WERI-Rb-1 (cell line): Measurements from ENCODE around the gene ARL16.

ENCODE experiments used
- DNase-seq: peaks from one replicate; pipeline ENCODE4 v3.0.0-alpha.2; 2020
- H3K27ac ChIP-seq: fragments of 250-450 bp; sonication (Bioruptor Pico); 2 replicates; pipeline ENCODE4 v1.5.1; 2020; ENCODE audit warnings: mild to moderate bottlenecking, moderate library complexity
- H3K27me3 ChIP-seq: fragments of 250-450 bp; sonication (Bioruptor Pico); 2 replicates; pipeline ENCODE4 v1.5.1; 2021; ENCODE audit warnings: mild to moderate bottlenecking, low read depth, moderate library complexity; ENCODE audit not compliant: insufficient read depth, severe bottlenecking
- H3K36me3 ChIP-seq: fragments of 250-450 bp; sonication (Bioruptor Pico); 2 replicates; pipeline ENCODE4 v1.5.1; 2020; ENCODE audit warnings: mild to moderate bottlenecking, moderate library complexity
- H3K4me3 ChIP-seq: 2 replicates; pipeline ENCODE4 v1.5.1; 2011; ENCODE audit warnings: low read depth, mild to moderate bottlenecking, control low read depth, low read length
- H3K9me3 ChIP-seq: fragments of 250-450 bp; sonication (Bioruptor Pico); 2 replicates; pipeline ENCODE4 v1.5.1; 2021; ENCODE audit warnings: mild to moderate bottlenecking, moderate library complexity; ENCODE audit not compliant: severe bottlenecking
- CTCF ChIP-seq: IDR thresholded peaks from 2 replicates; pipeline ENCODE4 v1.5.1; 2011; ENCODE audit warnings: low read depth, mild to moderate bottlenecking, control low read depth, inconsistent platforms, low read length

ARL16 gene

GRCh38 chr17:81685108-81685507 is 1.5 kb upstream of the ARL16 start:
- TF ChIP-seq CTCF, result no peak
- Histone ChIP-seq H3K27ac (no peak overlapping the region), H3K27me3 (no peaks in the 10 kb centered on the region), H3K9me3 (no peaks in the 10 kb centered on the region), H3K4me3 (no peak overlapping the region; the same call in 1 of the 2 replicates), H3K36me3 (peaks cover 79% of the 10 kb centered on the region)
- DNase-seq, result no peak

GRCh38 chr17:81684442-81684911 is 880 bp upstream of the ARL16 start:
- H3K27ac ChIP-seq, result peak overlapping the region; percentile 70
- TF ChIP-seq CTCF, result no peak
- H3K9me3 ChIP-seq, result no peaks in the 10 kb centered on the region
- DNase-seq, result no peak
- H3K4me3 ChIP-seq, result peak overlapping the region; percentile 97
- peaks cover 73% of the 10 kb centered on the region for H3K36me3 ChIP-seq
- H3K27me3 ChIP-seq, result no peaks in the 10 kb centered on the region

- peak; percentile 47 for DNase-seq
- Histone ChIP-seq H3K9me3 (no peaks in the 10 kb centered on the region), H3K4me3 (peak overlapping the region; percentile 97), H3K27me3 (no peaks in the 10 kb centered on the region), H3K36me3 (peaks cover 60% of the 10 kb centered on the region), H3K27ac (peak overlapping the region; percentile 84)
- TF ChIP-seq CTCF, result no peak
These were observed 401 bp downstream of the ARL16 start for GRCh38 chr17:81683208-81683583.

GRCh38 chr17:81682565-81683207 is 911 bp downstream of the ARL16 start:
- H3K9me3 ChIP-seq, result no peaks in the 10 kb centered on the region
- peaks cover 55% of the 10 kb centered on the region for H3K36me3 ChIP-seq
- H3K27me3 ChIP-seq, result no peaks in the 10 kb centered on the region
- TF ChIP-seq CTCF, result no peak
- DNase-seq, result no peak
- peak overlapping the region; percentile 97 for H3K4me3 ChIP-seq
- H3K27ac ChIP-seq, result peak overlapping the region; percentile 84

GRCh38 chr17:81681672-81682071 is 1.9 kb downstream of the ARL16 start:
- Histone ChIP-seq H3K4me3 (no peak overlapping the region), H3K9me3 (no peaks in the 10 kb centered on the region), H3K27ac (no peak overlapping the region), H3K27me3 (no peaks in the 10 kb centered on the region), H3K36me3 (peaks cover 46% of the 10 kb centered on the region)
- DNase-seq, result no peak
- TF ChIP-seq CTCF, result no peak

GRCh38 chr17:81680150-81680549 is 3.4 kb downstream of the ARL16 start:
- DNase-seq, result no peak
- no peak overlapping the region for H3K27ac ChIP-seq
- H3K27me3 ChIP-seq, result no peaks in the 10 kb centered on the region
- H3K36me3 ChIP-seq, result peaks cover 37% of the 10 kb centered on the region
- TF ChIP-seq CTCF, result no peak
- H3K4me3 ChIP-seq, result no peak overlapping the region
- H3K9me3 ChIP-seq, result no peaks in the 10 kb centered on the region
